EH (cell line): ENCODE results near the gene PLCD4.
A peak's percentile ranks its signal among the peaks of the same experiment; 100 is the strongest.

Experiments used
- DNase-seq: peaks from one replicate; pipeline ENCODE4 v3.0.0-alpha.2; 2015; ENCODE audit warnings: low read depth

Gene PLCD4

DNA sequence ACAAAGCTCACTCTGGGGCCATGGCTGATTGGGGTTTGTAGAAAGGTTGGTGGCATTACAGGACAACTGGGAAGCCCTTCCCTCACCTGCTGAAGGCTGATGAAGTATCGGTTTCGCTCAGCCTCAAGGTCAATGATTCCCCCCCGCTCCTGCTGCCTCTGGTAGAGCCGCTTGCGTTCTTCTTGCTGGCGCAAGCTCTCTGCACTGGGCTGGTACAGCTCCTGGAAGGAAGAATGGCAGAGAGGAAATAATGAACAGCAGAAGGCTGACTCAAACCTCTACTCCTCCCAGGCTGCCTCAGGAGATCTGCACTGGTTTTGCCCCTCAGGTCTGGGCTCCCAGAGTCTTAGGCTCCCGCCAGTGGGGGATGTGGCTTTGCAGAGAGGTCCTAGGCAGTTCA, 57.0 kb downstream of the PLCD4 start:
- no peak for DNase-seq

- DNase-seq, result peak; percentile 40
Measured at GRCh38 chr2:218671097-218671653, 63.5 kb downstream of the PLCD4 start.

DNA sequence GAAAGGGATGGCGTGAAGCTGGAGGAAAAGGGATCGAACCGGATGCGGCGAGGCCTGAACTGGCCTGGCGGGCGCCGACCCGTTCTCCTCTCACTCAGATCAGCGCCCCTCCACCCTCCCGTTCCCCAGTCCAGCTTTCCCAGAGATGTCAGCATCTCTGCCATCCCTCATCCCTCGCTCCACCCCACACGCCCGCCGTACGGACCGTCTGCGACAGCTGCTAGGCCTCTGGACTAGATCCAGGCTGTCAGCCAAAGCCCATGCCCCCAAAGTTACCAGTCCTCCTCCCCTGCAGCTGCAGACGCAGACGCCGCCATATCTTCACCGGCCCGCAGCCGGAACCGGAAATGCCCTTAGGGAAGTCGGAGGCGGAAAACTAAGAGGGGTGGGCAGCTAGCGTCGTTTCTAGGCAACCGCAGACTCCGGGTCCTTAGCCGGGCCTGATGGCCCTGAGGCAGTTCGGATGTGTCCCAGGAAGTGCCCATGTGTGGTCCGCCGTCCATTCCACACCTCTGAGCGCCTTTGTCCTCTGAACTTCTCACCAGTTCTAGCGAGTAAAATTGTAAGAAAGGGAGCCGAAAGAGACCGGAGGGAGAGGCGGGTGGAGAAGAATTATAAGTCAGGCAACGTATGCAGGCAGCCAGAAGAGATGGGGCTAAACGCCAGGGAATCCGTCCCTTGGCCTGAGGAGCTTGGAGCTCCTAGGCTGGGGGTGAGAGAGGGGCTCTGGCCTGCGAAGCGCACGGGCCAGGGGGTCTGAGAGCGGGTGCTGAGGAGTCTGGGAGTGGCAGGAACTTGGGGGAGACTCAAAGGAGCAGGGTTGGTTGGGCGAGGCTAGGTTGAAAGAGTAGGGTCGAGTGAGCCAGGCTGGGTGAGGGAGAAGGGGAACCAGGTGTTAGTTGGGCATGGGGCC, 64.2 kb downstream of the PLCD4 start, which contains the start of the genes RNF25 and STK36:
RNF25 (minus strand) TSS at position 349 of the 913 bp plus-strand sequence; CDS start at position 317, 32 bp downstream.
STK36 (plus strand) TSS at position 433 of the 913 bp plus-strand sequence. CDS start 744 bp downstream, outside the sequence.
- DNase-seq, result peak; percentile 94

DNA sequence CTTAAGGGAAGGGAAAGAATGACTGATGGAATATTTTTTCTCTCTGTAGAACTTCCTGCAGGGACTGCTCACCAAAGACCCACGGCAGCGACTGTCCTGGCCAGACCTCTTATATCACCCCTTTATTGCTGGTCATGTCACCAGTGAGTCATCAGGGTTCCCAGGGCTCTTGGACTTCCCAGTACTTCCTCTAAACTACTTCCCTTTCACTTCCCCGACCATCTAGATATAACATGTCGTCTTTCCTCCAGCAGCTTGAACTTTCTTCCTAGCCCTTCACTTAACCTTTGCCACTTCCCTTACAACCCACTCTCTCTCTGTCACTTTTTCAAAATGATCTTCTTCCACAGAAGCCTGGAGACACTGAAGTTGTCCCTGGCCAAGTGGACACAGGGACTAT, 71.4 kb downstream of the PLCD4 start:
- DNase-seq, result peak; percentile 40

- DNase-seq, result no peak
Measured at GRCh38 chr2:218680061-218680460, 72.4 kb downstream of the PLCD4 start.
